GM18502 (cell line): Measurements from ENCODE around the gene LRIT2.
"Not testable (repeated sequence)": the region's sequence is repeated elsewhere in the genome, so short reads cannot be mapped to it uniquely, and the experiment has no call there.

Source experiments
- ATAC-seq: cut with Tn5 transposase; IDR thresholded peaks from one replicate; pipeline ENCODE4 v1.9.1; 2021; ENCODE audit warnings: mild to moderate bottlenecking; ENCODE audit not compliant: unreplicated experiment, poor library complexity

LRIT2 gene

GRCh38 chr10:84191106-84191505 is 34.2 kb downstream of the LRIT2 start:
- no peak for ATAC-seq

GRCh38 chr10:84190621-84191020 is 34.7 kb downstream of the LRIT2 start:
- ATAC-seq, result no peak

- no peak for ATAC-seq
Observed at GRCh38 chr10:84188815-84189214, 36.5 kb downstream of the LRIT2 start.

GRCh38 chr10:84185526-84186175 is 39.7 kb downstream of the LRIT2 start:
- no peak for ATAC-seq

- peak; percentile 41 for ATAC-seq
Observed at GRCh38 chr10:84184517-84184916, 40.8 kb downstream of the LRIT2 start.

GRCh38 chr10:84181631-84182030 is 43.7 kb downstream of the LRIT2 start:
- no peak for ATAC-seq

- ATAC-seq, result not testable (repeated sequence)
Observed at GRCh38 chr10:84180386-84180785, 45.0 kb downstream of the LRIT2 start.

- peak; percentile 93 for ATAC-seq
Observed at GRCh38 chr10:84179059-84179710, 46.2 kb downstream of the LRIT2 start.

GRCh38 chr10:84178160-84178609 is 47.2 kb downstream of the LRIT2 start:
- no peak for ATAC-seq

GRCh38 chr10:84177541-84178141 is 47.7 kb downstream of the LRIT2 start:
- peak; percentile 46 for ATAC-seq

- ATAC-seq, result no peak
Observed at GRCh38 chr10:84176836-84177474, 48.4 kb downstream of the LRIT2 start.

GRCh38 chr10:84176351-84176750 is 49.0 kb downstream of the LRIT2 start:
- no peak for ATAC-seq

GRCh38 chr10:84175436-84175835 is 49.9 kb downstream of the LRIT2 start:
- no peak for ATAC-seq

GRCh38 chr10:84173501-84173929 is 51.8 kb downstream of the LRIT2 start, which contains the start of gene GPR15LG:
GPR15LG (plus strand) TSS chr10:84173801; CDS start chr10:84173852, 51 bp downstream.
- ATAC-seq, result peak; percentile 29

GRCh38 chr10:84172467-84173356 is 52.6 kb downstream of the LRIT2 start:
- ATAC-seq, result peak; percentile 74

- peak; percentile 33 for ATAC-seq
Observed at GRCh38 chr10:84171700-84172466, 53.5 kb downstream of the LRIT2 start.

- not testable (repeated sequence) for ATAC-seq
Observed at GRCh38 chr10:84171237-84171636, 54.1 kb downstream of the LRIT2 start.
